ENCODE measurements around the gene HYAL2. TPM values are rescaled to one million over a fixed set of nuclear protein-coding genes. Genes with fewer than 3 reads are reported as not detected.

Gene HYAL2
- total and polyA plus RNA-seq, 2 donors from 2014 or later: 93.2 to 142 TPM

DNA sequence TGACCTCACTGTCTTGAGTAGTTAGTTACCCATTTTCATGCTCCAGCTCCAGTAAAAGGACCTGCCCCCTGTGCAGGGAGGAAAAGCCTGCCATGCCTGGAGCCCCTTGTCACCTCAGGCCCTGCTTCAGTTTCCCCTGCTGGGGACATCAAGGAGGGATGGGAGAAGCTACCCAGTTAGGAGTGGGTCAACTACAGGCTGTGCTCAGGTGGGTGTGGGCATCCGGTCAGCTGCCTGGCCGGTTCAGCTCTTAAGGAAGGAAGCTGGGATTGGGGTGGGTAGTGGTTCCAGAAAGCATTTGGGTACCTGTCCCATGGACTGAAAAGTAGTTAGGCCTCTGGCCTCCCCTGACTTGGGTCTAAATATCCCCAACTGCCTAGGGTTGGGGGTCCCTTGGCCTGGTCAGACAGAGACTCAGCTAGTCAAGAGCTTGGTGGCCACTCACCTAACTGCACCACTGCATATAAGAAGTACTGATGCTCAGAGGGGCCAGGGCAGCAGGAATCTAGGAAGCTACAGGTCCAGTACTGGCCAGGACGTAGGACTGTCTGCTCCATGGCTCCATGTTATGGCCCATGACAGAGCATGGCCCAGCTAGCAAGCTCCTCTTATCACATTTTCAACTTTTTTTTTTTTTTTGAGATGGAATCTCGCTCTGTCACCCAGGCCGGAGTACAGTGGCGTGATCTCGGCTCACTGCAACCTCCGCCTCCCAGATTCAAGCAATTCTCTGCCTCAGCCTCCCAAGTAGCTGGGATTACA is 43.1 kb downstream of the HYAL2 start:
- intact Hi-C loops (cut with DNase I): no loop called here
- Histone ChIP-seq H3K27ac (ENCODE audit: low read depth in 2 of 2, low read length in 2 of 2) (peak overlapping the region in 1 of 2 donors; percentile 22), H3K4me1 (ENCODE audit: control insufficient read depth in 2 of 3, insufficient read depth in 2 of 3, low read depth in 1 of 3, low read length in 3 of 3) (peaks cover 0 to 4% (median 0%) of the 10 kb centered on the region in 3 donors), H3K27me3 (ENCODE audit: control insufficient read depth, insufficient read depth, low read length) (peaks cover 4% of the 10 kb centered on the region), H3K9ac (ENCODE audit: low read length in 3 of 3) (no peak overlapping the region), H3K36me3 (ENCODE audit: control insufficient read depth in 2 of 3, insufficient read depth in 3 of 3, low read length in 3 of 3) (no peaks in the 10 kb centered on the region), H3K9me3 (ENCODE audit: control insufficient read depth in 2 of 3, insufficient read depth in 1 of 3, low read length in 3 of 3) (no peaks in the 10 kb centered on the region), H3K4me3 (ENCODE audit: low read length in 3 of 3) (no peak overlapping the region)
- FAIRE-seq (no peak), DNase-seq (no peak)
- TF ChIP-seq, protein P1, sequence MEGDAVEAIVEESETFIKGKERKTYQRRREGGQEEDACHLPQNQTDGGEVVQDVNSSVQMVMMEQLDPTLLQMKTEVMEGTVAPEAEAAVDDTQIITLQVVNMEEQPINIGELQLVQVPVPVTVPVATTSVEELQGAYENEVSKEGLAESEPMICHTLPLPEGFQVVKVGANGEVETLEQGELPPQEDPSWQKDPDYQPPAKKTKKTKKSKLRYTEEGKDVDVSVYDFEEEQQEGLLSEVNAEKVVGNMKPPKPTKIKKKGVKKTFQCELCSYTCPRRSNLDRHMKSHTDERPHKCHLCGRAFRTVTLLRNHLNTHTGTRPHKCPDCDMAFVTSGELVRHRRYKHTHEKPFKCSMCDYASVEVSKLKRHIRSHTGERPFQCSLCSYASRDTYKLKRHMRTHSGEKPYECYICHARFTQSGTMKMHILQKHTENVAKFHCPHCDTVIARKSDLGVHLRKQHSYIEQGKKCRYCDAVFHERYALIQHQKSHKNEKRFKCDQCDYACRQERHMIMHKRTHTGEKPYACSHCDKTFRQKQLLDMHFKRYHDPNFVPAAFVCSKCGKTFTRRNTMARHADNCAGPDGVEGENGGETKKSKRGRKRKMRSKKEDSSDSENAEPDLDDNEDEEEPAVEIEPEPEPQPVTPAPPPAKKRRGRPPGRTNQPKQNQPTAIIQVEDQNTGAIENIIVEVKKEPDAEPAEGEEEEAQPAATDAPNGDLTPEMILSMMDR (IDR thresholded peaks at IDR 0.05; ENCODE audit: borderline replicate concordance, extremely low read depth, insufficient read depth): no peak

DNA sequence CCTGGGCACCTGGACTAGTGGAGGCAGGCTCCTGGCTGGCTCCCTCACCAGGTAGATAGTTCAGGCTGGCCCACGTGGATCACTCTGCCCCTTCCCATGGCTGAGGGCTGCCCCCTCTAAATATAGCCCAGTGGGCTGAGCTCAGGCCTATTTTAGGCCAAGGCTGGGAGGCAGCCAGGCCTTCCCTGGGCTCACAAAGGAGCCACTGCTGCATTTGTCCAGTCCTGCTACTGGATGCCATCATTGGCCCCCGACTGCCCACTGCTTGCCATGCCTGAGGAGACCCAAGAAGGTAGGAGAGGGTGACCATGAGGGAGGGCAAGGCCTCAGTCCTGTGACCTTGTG is 43.7 kb downstream of the HYAL2 start, which contains the start of gene LSMEM2:
Gene LSMEM2, plus strand, starts transcription at position 208 of the 345 bp plus-strand sequence. Its CDS starts 27 bp downstream, at position 235.
- no peak for FAIRE-seq
- no peaks in the 10 kb centered on the region for H3K36me3 ChIP-seq (ENCODE audit: control insufficient read depth in 2 of 3, insufficient read depth in 3 of 3, low read length in 3 of 3)

DNA sequence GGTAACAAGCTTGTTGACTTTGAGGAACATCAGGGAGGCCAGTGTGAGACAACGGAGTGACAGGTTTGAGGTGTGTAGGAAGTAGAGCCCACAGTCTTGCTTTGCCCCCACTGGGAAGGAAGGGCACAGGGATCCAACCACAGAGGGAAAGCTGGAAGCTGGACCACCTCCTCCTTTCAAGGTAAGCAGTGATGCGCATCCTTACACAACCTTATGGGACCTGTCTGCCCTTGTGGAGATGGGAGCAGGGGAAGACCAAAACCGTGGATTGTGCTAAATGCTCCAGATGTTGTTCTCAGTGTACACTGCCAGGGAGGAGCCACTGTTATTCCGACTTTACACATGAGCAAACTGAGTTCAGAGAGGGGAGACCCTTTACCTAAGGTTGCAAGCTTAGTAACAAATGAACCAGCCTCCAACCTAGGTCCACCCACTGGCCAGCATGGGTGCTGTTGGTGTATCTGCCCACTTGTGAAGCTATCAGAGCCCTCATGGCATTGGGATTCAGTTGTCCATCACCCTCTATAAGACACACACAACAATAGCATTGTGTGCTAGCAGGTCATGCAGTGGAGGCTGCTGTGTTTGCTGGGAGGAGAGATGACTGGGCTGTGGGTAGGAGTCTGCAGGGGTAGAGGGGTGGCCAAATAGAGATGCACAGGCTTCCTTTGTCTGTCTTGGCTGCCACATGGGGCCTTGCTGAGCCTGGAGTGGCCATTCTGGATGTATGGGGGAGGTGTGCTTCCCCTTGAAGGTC is 44.2 kb downstream of the HYAL2 start:
- no peak overlapping the region for H3K9ac ChIP-seq (ENCODE audit: low read length in 3 of 3)
- no peaks in the 10 kb centered on the region for H3K36me3 ChIP-seq (ENCODE audit: control insufficient read depth in 2 of 3, insufficient read depth in 3 of 3, low read length in 3 of 3)
- FAIRE-seq (no peak), DNase-seq (no peak)
- peaks cover 0 to 4% (median 0%) of the 10 kb centered on the region in 3 donors for H3K4me1 ChIP-seq (ENCODE audit: control insufficient read depth in 2 of 3, insufficient read depth in 2 of 3, low read depth in 1 of 3, low read length in 3 of 3)
- no peaks in the 10 kb centered on the region for H3K9me3 ChIP-seq (ENCODE audit: control insufficient read depth in 2 of 3, insufficient read depth in 1 of 3, low read length in 3 of 3)
- intact Hi-C loops (cut with DNase I): no loop called here
- H3K27ac ChIP-seq (ENCODE audit: low read depth in 2 of 2, low read length in 2 of 2): no peak overlapping the region
- no peak overlapping the region for H3K4me3 ChIP-seq (ENCODE audit: low read length in 3 of 3)
- TF ChIP-seq, protein P1 (IDR thresholded peaks at IDR 0.05; ENCODE audit: borderline replicate concordance, extremely low read depth, insufficient read depth): no peak
- H3K27me3 ChIP-seq (ENCODE audit: control insufficient read depth, insufficient read depth, low read length): peaks cover 8% of the 10 kb centered on the region

More for the DNA sequence above, 43.7 kb downstream of the HYAL2 start, which contains the start of gene LSMEM2:
- Histone ChIP-seq H3K4me1 (ENCODE audit: control insufficient read depth in 2 of 3, insufficient read depth in 2 of 3, low read depth in 1 of 3, low read length in 3 of 3) (peaks cover 0 to 4% (median 0%) of the 10 kb centered on the region in 3 donors), H3K27ac (ENCODE audit: low read depth in 2 of 2, low read length in 2 of 2) (peak within 1 kb of the TSS in 1 of 2 donors; percentile 22), H3K9ac (ENCODE audit: low read length in 3 of 3) (no peak within 1 kb of the TSS), H3K27me3 (ENCODE audit: control insufficient read depth, insufficient read depth, low read length) (peaks cover 8% of the 10 kb centered on the region), H3K4me3 (ENCODE audit: low read length in 3 of 3) (no peak within 1 kb of the TSS), H3K9me3 (ENCODE audit: control insufficient read depth in 2 of 3, insufficient read depth in 1 of 3, low read length in 3 of 3) (no peaks in the 10 kb centered on the region)
- TF ChIP-seq, protein P1 (IDR thresholded peaks at IDR 0.05; ENCODE audit: borderline replicate concordance, extremely low read depth, insufficient read depth): no peak
- intact Hi-C loops (cut with DNase I): no loop called here
- no peak for DNase-seq
